ENCODE measurements around the gene SYNPO.

DNA sequence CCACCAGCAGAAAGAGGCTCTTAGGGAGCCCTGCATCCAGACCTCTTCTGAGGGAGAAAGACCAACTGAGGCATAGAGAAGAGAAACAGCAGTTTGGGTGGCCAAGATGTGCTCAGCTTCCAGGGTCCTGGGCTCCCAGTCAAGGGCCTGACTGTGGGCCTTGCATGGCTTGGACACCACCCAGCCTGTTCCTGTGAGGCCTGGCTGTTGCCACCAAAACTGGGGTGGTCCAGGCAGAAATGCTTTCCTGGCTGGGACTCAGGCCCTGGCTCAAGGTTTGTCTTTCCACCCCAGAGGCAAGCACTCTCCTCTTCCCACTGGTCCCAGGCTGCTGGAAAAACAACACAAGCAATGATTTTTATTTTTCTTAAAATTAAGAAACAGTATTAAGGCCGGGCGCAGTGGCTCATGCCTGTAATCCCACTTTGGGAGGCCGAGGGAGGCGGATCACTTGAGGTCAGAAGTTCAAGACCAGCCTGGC is 33.9 kb downstream of the SYNPO start:
- TF ChIP-seq, protein P1, sequence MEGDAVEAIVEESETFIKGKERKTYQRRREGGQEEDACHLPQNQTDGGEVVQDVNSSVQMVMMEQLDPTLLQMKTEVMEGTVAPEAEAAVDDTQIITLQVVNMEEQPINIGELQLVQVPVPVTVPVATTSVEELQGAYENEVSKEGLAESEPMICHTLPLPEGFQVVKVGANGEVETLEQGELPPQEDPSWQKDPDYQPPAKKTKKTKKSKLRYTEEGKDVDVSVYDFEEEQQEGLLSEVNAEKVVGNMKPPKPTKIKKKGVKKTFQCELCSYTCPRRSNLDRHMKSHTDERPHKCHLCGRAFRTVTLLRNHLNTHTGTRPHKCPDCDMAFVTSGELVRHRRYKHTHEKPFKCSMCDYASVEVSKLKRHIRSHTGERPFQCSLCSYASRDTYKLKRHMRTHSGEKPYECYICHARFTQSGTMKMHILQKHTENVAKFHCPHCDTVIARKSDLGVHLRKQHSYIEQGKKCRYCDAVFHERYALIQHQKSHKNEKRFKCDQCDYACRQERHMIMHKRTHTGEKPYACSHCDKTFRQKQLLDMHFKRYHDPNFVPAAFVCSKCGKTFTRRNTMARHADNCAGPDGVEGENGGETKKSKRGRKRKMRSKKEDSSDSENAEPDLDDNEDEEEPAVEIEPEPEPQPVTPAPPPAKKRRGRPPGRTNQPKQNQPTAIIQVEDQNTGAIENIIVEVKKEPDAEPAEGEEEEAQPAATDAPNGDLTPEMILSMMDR (IDR thresholded peaks at IDR 0.05) = no peak
- TF ChIP-seq POLR2A (IDR thresholded peaks at IDR 0.05) = no peak
